T follicular helper cell (primary cell): Measurements from ENCODE around the gene SPDYE18.
"Not testable (repeated sequence)": the region's sequence is repeated elsewhere in the genome, so short reads cannot be mapped to it uniquely, and the experiment has no call there.

Experiments
- DNase-seq: peaks from one replicate; pipeline ENCODE4 v3.0.0-alpha.2; 2020; ENCODE audit warnings: low read depth
- total RNA-seq, 2 experiments: gene quantifications; one replicate each; lab custom pipeline; 2026; lab: John Stamatoyannopoulos, UW

Gene SPDYE18, protein sequence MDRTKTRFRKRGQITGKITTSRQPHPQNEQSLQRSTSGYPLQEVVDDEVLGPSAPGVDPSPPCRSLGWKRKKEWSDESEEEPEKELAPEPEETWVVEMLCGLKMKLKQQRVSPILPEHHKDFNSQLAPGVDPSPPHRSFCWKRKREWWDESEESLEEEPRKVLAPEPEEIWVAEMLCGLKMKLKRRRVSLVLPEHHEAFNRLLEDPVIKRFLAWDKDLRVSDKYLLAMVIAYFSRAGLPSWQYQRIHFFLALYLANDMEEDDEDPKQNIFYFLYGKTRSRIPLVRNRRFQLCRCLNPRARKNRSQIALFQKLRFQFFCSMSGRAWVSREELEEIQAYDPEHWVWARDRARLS
- total RNA-seq, result 0.17 to 1.9 reads per million in 2 experiments

- DNase-seq, result not testable (repeated sequence)
Observed at GRCh38 chr7:77062557-77062956, at the start of gene SPDYE18. SPDYE18 (minus strand) TSS chr7:77062558; CDS start chr7:77060512, 2,046 bp downstream.

GRCh38 chr7:77108362-77108761 is 46.0 kb upstream of the SPDYE18 start:
- DNase-seq, result not testable (repeated sequence)

DNA sequence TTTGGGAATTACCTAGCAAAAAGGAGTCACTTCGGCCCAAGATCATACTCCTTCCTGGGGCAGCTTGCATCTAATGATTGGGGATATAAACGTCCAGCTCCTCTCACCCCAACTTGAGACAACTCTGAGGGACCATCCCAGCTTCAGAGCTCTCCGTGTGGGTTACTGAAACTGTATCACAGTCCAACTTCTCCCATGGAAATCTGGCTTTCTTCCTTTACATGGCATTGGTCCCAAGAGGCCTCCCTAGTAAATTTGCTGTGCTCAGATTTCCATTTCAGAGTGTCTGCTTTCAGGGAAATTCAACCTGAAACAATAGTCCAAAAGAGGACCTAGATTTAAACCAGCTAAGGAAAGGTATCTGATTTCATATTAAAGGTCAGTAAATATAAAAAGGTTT is 45.3 kb upstream of the SPDYE18 start:
- DNase-seq, result not testable (repeated sequence)

DNA sequence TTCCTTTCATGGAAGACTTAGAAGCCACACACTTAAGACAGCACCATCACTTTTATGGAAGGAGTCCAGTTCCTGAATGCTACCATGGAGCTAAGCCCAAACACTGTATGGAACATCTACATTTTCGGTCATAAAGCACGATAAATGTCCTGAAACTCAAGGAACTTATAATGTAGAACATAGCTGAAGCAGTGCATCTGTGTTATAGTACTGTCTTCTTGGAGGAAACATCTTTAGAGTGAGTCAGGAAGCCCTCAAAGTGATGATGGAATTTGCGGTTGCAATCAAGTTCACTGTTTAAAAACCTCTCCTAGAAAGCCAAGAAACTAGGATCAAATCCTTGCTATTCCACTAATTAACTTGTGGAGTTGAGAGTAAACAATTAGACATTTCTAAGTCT is 43.5 kb upstream of the SPDYE18 start:
- DNase-seq, result not testable (repeated sequence)

DNA sequence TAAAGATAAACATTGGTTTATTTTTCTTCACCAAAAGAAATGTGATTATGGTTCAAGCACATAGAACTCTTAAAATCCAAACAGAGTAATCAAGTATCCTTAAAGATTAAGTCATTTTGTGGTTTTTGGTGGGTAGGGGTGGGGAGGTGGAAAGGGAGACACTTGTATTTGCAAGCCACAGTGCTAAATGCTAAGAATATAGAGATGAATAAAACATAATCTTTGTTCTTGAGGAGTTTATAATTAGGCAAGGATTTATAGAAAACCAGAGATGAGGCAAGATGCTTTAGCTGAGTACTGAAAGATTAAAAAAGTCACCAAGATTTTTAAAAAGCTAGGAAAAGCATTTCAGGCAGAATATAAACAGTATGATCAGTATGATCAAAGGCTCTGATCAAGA is 40.3 kb upstream of the SPDYE18 start:
- DNase-seq, result not testable (repeated sequence)

DNA sequence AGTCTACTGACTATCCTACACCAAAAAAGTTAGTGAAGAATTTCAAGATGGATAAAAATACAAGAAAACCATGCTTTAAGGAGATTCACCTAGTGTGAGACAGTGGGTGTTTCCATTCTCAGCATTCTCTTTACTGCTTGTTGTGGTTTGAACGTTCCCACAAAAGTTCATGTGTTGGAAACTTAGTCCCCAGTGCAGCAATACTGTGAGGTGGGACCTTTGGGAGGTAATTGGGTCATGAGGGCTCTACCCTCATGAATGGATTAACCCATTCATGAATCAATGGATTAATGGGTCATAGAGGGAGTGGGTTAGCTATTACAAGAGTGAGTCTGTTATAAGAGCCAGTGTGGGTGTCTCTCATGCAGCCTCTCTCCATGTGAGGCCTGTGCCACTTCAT is 38.8 kb upstream of the SPDYE18 start:
- not testable (repeated sequence) for DNase-seq

DNA sequence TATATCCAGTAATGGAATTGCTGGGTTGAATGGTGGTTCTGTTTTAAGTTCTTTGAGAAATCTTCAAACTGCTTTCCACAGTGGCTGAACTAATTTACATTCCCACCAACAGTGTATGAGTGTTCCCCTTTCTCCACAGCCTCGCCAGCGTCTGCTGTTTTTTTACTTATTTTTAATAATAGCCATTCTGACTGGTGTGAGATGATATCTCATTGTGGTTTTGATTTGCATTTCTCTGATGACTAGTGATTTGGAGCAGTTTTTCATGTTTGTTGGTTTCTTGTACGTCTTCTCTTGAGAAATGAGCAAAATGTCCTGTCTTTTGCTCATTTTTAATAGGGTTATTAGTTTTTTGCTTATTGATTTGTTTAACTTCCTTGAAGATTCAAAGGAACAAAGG is 38.1 kb upstream of the SPDYE18 start:
- not testable (repeated sequence) for DNase-seq

DNA sequence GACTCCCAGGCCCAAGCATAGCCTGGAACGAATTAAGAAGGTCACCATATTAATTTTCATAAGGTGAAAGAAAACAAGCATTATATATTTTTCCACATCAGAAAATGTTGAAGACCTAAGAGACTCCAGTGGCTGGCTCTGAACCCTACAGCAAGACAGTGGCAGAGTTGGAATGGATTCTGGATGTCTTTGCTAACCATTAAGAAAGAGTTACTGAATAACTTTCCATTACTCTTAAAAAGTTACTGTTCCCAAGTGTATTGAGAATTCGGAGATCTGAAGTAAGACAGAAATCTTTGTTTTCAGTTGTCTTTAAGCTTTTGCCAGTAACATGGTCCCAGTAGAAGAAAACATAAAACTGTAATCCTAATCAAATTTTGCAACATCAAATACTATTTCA is 29.9 kb upstream of the SPDYE18 start:
- DNase-seq, result not testable (repeated sequence)

DNA sequence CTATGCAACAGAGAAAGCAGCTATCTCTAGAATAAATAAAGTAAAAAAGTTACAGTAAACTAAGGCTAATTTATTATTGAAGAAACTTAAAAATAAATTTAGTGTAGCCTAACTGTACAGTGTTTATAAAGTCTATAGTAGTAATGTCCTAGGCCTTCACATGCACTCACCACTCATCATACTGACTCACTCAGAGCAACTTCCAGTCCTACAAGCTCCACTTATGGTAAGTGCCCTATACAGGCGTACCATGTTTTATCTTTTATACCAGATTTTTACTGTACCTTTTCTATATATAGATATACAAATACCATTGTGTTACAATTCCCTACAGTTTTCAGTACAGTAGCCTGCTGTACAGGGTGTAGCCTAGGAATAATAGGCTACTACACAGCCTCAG is 19.8 kb upstream of the SPDYE18 start:
- not testable (repeated sequence) for DNase-seq

DNA sequence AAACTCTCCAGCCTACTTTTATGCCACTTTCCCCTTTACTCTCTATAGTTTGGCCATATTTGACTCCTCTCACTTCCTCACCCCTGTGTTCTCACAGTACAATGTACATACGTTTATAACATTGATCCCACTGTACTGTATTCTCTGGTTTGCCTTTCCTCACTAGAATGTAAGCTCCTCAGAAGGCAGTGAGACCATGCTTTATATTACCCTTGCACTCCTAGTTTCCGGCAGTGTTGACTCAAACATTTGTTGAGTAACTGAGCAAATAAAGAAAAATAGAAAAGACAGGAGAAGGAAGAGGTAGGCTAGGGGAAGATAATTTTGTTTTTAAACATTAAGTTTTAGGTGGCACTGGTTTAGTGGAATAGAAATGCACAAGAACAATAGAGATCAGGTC is 17.9 kb upstream of the SPDYE18 start:
- not testable (repeated sequence) for DNase-seq

DNA sequence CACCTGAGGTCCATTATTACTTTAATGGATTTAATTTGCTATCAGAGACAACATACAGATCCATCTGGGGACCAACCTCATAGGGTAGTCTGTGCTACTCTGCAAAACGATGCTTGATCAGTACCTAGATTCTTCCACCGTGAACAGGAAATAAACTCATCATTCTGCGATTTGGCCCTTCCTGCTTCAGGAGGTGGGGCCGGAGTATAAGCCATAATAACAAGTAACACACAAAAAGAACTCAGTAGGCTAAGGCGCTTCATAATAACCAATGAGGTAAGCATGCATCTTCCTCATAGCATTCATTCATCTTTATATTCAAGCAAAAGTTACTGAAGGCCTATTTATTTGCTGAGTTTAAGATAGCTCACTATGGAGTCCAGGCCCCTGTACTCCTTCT is 17.3 kb upstream of the SPDYE18 start:
- DNase-seq, result not testable (repeated sequence)

- not testable (repeated sequence) for DNase-seq
Observed at GRCh38 chr7:77079112-77079511, 16.8 kb upstream of the SPDYE18 start.

- not testable (repeated sequence) for DNase-seq
Observed at GRCh38 chr7:77077060-77077459, 14.7 kb upstream of the SPDYE18 start.

- DNase-seq, result not testable (repeated sequence)
Observed at GRCh38 chr7:77074786-77075396, 12.5 kb upstream of the SPDYE18 start.

DNA sequence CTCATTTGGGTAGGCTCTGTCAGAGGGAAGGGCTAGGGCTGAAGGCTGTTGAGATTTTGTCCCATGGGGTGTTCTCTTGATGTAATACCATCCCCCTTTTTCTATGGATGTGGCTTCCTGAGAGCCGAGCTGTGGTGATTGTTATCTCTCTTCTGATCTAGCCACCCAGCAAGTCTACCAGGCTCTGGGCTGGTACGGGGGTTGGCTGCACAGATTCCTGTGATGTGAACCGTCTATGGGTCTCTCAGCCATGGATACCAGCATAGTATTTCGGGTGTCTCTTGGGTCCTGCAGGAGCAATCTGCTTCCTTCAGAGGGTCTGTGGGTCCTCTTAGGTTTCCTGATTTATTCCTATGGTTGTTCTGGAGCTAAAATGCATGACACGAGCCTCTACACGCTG is 8.8 kb upstream of the SPDYE18 start:
- not testable (repeated sequence) for DNase-seq

- DNase-seq, result not testable (repeated sequence)
Observed at GRCh38 chr7:77065869-77066268, 3.5 kb upstream of the SPDYE18 start.

DNA sequence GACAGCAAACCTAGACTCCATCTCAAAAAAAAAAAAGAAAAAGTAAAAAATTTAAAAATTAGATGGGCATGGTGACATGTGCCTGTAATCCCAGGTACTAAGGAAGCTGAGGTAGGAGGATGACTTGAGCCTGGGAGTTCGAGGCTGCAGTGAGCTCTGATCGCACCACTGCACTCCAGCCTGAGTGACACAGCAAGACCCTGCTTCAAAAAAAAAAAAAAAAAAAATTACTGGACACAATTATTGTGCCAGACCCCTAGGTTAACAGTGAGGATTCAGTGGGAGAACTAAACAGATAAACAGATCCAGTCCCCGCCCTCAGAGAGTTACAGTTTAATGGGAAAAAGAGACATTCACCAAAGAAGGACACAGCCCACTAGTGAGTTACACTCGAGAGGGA is 1.4 kb upstream of the SPDYE18 start:
- DNase-seq, result not testable (repeated sequence)

DNA sequence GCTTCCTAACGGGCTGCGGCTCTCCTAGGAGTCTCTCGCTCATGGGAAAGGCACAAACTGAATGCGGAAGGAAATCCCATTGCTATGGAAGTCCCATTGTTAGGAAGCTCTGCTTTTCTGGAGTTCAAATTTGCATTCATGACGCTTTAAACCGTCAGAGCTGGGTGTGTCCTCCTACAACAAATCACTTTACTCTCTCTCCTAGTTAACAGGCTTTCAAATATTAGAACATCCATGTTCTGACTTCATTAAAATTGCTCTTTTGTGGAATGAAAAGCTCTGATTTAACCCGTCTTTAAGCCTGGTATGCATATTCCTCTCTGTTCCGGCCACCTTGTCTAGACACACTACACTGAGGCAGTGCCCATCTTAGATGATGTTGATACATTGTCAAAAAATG is 30.1 kb downstream of the SPDYE18 start, which contains the start of gene SPDYE17:
Gene SPDYE17, minus strand, starts transcription at position 101 of the 400 bp plus-strand sequence. CDS start 1,791 bp downstream, outside the sequence.
- DNase-seq, result not testable (repeated sequence)

- not testable (repeated sequence) for DNase-seq
Observed at GRCh38 chr7:77026349-77026748, 36.0 kb downstream of the SPDYE18 start.

- DNase-seq, result not testable (repeated sequence)
Observed at GRCh38 chr7:77010074-77010680, 52.2 kb downstream of the SPDYE18 start.

- DNase-seq, result not testable (repeated sequence)
Observed at GRCh38 chr7:77008000-77008399, 54.4 kb downstream of the SPDYE18 start.
